ENCODE data around the gene DUSP3.

DUSP3 gene

DNA sequence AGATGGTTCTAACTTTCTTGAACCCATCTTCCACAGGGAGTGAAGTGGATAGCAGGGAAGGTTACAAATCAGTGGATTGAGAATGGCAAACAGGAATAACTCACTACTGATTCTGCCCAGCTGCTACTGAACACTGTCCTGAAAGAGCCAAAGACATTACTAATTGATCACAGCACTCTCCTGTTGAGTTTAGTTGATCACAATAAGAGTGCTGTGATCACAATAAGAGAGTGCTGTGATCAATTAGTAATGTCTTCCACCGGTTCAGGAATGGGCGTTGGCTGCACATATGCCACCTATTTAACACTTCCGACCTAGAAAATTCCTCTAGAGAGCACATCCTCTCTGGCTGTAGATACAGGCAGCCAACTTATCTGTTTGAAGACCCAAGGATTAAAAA, 12.8 kb upstream of the DUSP3 start:
- no peak overlapping the region for H3K4me3 ChIP-seq
- no peak overlapping the region for H3K27ac ChIP-seq
- no peak overlapping the region for H3K4me2 ChIP-seq

DNA sequence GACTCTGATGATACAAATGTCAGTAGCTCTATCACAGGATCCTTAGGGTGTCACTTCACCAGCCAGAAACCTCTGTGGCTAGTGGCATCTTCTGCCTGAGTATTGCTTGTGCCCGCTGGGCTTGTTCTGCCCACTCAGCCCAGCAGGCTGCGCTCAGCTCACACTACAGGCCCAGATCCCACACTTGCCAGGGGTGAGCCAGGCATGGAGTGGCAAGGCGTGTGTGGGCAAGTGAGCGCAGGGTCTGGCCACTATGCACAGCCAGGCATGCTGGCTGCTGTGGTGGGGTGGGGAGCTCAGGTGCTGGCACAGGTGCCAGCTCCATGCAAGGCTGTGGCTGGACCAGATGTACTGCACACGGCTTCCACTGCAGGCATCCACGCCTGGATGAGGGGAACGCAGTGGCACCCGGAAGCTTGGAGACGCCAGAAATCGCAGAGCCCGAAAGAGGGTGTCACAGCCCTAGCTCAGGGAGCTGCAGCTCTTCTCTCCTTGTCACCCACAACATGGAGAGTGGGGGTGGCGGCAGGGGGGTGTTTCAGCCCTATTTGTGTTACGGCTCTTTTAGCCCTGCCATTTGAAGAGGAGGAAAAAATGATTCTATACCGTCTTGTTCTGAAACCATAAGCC, 11.6 kb upstream of the DUSP3 start:
- TF ChIP-seq Cebpa-rat (IDR thresholded peaks at IDR 0.05): no peak
- Histone ChIP-seq H3K9ac (no peak overlapping the region), H3K36me3 (no peaks in the 10 kb centered on the region), H3K27ac (no peak overlapping the region), H3K4me2 (no peak overlapping the region), H3K9me3 (replicated peaks in 1 of 11) (peaks cover 0 to 11% (median 0%) of the 10 kb centered on the region in 11 experiments; a peak in 5 of 22 replicates), H3K27me3 (no peaks in the 10 kb centered on the region), H3K4me1 (peaks cover 0 to 6% (median 0%) of the 10 kb centered on the region in 10 experiments; a peak in 2 of 20 replicates), H3K4me3 (no peak overlapping the region), H4K20me1 (no peaks in the 10 kb centered on the region)

More for the DNA sequence above, 12.8 kb upstream of the DUSP3 start:
- TF ChIP-seq Cebpa-rat (IDR thresholded peaks at IDR 0.05): no peak
- Histone ChIP-seq H3K9me3 (replicated peaks in 1 of 11) (peaks cover 0 to 11% (median 0%) of the 10 kb centered on the region in 11 experiments; a peak in 5 of 22 replicates), H3K27me3 (no peaks in the 10 kb centered on the region), H3K9ac (no peak overlapping the region), H4K20me1 (no peaks in the 10 kb centered on the region), H3K4me1 (peaks cover 0 to 4% (median 0%) of the 10 kb centered on the region in 10 experiments; a peak in 1 of 20 replicates), H3K36me3 (no peaks in the 10 kb centered on the region)

DNA sequence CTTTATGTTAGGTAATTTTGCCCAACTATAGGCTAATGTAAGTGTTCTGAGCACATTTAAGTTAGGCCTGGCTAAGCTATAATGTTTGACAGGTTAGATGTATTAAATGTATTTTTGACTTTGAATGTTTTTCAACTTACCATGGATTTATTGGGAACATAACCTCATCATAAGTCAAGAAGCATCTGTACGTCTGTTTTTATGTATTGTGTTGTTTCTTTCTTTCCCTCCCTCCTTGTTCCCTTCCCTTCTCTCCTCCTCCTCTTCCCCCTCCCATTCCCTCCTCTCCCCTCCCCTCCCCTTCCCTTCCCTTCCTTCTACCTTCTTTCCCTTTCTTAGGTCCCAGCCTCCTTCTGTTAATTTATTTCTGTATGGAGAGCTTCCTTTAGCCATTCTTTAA, 10.7 kb upstream of the DUSP3 start:
- no peaks in the 10 kb centered on the region for H4K20me1 ChIP-seq
- H3K4me2 ChIP-seq: no peak overlapping the region
- H3K9me3 ChIP-seq (replicated peaks in 1 of 11): peaks cover 0 to 11% (median 0%) of the 10 kb centered on the region in 11 experiments; a peak in 5 of 22 replicates
- no peak overlapping the region for H3K27ac ChIP-seq
- H3K36me3 ChIP-seq: no peaks in the 10 kb centered on the region
- H3K9ac ChIP-seq: no peak overlapping the region
- no peak for TF ChIP-seq Cebpa-rat (IDR thresholded peaks at IDR 0.05)
- no peak overlapping the region for H3K4me3 ChIP-seq
- peaks cover 0 to 11% (median 2%) of the 10 kb centered on the region in 10 experiments; a peak in 8 of 20 replicates for H3K4me1 ChIP-seq
- no peaks in the 10 kb centered on the region for H3K27me3 ChIP-seq

DNA sequence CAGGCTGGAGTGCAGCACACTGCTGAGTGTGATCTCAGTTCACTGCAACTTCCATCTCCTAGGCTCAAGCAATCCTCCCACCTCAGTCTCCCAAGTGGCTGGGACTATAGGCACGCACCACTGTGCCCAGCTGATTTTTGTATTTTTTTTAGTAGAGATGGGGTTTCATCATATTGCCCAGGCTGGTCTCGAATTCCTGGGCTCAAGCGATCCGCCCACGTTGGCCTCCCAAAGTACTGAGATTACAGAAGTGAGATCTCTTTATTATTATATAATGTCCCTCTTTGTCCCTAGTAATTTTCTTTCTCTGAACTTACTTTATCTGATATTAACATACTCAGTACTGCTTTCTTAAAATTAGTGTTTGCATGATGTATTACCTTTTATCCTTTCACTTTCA, 9.8 kb upstream of the DUSP3 start:
- Histone ChIP-seq H4K20me1 (no peaks in the 10 kb centered on the region), H3K4me2 (no peak overlapping the region), H3K36me3 (no peaks in the 10 kb centered on the region), H3K4me1 (peaks cover 0 to 21% (median 6%) of the 10 kb centered on the region in 10 experiments; a peak in 10 of 20 replicates), H3K27ac (no peak overlapping the region), H3K9me3 (replicated peaks in 1 of 11) (peaks cover 0 to 11% (median 0%) of the 10 kb centered on the region in 11 experiments; a peak in 5 of 22 replicates), H3K4me3 (no peak overlapping the region), H3K27me3 (no peaks in the 10 kb centered on the region), H3K9ac (no peak overlapping the region)
- no peak for TF ChIP-seq Cebpa-rat (IDR thresholded peaks at IDR 0.05)

DNA sequence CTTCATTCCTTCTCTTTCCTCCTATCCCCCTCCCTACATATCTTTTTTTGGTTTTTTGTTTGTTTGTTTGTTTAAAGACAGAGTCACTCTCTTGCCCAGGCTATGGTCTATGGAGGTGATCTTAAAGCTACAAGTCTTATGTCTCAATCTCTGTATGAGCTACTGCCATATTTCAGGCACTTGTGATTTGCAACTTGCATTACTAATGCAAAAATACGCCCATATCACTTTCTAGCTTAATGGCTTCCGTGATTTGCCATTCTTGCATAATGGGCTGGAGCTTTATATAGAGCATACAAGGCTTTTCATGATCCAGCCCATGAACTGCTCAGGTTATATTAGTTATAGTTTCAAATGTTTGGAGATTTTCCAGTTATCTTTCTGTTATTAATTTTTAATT, 9.0 kb upstream of the DUSP3 start:
- no peak overlapping the region for H3K9ac ChIP-seq
- H3K4me3 ChIP-seq: no peak overlapping the region
- no peak overlapping the region for H3K4me2 ChIP-seq

DNA sequence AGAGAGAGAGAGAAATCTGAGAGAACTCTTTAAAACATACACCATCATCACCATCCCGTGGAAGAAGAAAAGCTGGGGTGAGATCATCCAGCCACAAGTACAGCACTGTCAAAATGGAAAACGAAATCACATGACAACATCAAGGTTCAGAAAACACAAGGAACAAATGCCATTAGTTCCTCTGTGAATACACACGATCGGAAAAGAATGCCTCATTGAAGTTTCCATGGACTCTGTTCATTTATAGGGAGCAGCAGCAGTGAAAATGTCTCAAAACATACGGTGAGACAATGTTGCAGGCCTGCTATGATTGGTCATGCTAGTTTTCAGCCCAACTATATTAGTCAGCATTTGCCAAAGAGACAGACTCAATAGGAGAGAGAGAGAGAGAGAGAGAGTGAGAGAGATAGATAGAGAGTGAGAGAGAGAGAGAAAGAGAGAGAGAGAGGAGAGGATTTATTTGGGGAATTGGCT, 5.9 kb upstream of the DUSP3 start:
- H3K9ac ChIP-seq: no peak overlapping the region
- H3K4me2 ChIP-seq: peak overlapping the region in 4 of 11 experiments; percentile 90 to 98 (median 92); a peak in 7 of 22 replicates
- H3K27ac ChIP-seq: no peak overlapping the region
- peaks cover 2 to 60% (median 36%) of the 10 kb centered on the region in 10 experiments for H3K4me1 ChIP-seq
- peaks cover 0 to 5% (median 0%) of the 10 kb centered on the region in 11 experiments; a peak in 2 of 22 replicates for H3K9me3 ChIP-seq (replicated peaks in 1 of 11)
- peaks cover 0 to 19% (median 3%) of the 10 kb centered on the region in 11 experiments; a peak in 10 of 22 replicates for H3K27me3 ChIP-seq
- H4K20me1 ChIP-seq: no peaks in the 10 kb centered on the region
- H3K4me3 ChIP-seq: no peak overlapping the region
- no peaks in the 10 kb centered on the region for H3K36me3 ChIP-seq
- TF ChIP-seq Cebpa-rat (IDR thresholded peaks at IDR 0.05): no peak

More for the DNA sequence above, 9.0 kb upstream of the DUSP3 start:
- peaks cover 0 to 7% (median 0%) of the 10 kb centered on the region in 11 experiments; a peak in 5 of 22 replicates for H3K9me3 ChIP-seq (replicated peaks in 1 of 11)
- no peaks in the 10 kb centered on the region for H4K20me1 ChIP-seq
- peaks cover 0 to 29% (median 13%) of the 10 kb centered on the region in 10 experiments; a peak in 14 of 20 replicates for H3K4me1 ChIP-seq
- no peak for TF ChIP-seq Cebpa-rat (IDR thresholded peaks at IDR 0.05)
- H3K27ac ChIP-seq: no peak overlapping the region
- no peaks in the 10 kb centered on the region for H3K36me3 ChIP-seq
- 0 out of 22 replicates have a peak, but pooled peaks cover 0 to 3% (median 0%) of the 10 kb centered on the region in 11 experiments for H3K27me3 ChIP-seq

DNA sequence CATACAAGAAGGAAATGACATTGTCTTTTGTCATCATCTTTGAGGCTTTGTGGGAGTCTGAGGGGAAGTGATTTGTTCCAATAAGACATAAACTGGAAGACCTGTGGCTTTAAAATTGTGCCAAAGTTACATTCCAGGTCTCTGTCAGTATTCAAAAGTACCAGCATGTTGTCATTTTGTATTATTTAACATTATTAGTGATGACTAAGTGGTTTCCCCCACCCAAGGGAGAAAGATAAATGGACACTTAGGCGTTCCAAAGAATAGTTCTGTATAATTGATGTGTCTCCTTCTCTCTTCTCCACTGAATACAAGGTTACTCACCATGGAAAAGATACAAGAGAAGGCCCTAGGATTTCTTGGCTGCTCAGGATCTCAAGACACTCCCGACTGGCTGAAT, 5.3 kb upstream of the DUSP3 start:
- H4K20me1 ChIP-seq: no peaks in the 10 kb centered on the region
- no peaks in the 10 kb centered on the region for H3K36me3 ChIP-seq
- peaks cover 0 to 25% (median 5%) of the 10 kb centered on the region in 11 experiments; a peak in 11 of 22 replicates for H3K27me3 ChIP-seq
- H3K9me3 ChIP-seq (replicated peaks in 1 of 11): no peaks in the 10 kb centered on the region
- no peak overlapping the region for H3K27ac ChIP-seq
- peaks cover 8 to 65% (median 42%) of the 10 kb centered on the region in 10 experiments for H3K4me1 ChIP-seq
- no peak overlapping the region for H3K4me3 ChIP-seq
- H3K4me2 ChIP-seq: peak overlapping the region in 6 of 11 experiments; percentile 55 to 98 (median 92); a peak in 10 of 22 replicates
- no peak for TF ChIP-seq Cebpa-rat (IDR thresholded peaks at IDR 0.05)
- H3K9ac ChIP-seq: no peak overlapping the region

DNA sequence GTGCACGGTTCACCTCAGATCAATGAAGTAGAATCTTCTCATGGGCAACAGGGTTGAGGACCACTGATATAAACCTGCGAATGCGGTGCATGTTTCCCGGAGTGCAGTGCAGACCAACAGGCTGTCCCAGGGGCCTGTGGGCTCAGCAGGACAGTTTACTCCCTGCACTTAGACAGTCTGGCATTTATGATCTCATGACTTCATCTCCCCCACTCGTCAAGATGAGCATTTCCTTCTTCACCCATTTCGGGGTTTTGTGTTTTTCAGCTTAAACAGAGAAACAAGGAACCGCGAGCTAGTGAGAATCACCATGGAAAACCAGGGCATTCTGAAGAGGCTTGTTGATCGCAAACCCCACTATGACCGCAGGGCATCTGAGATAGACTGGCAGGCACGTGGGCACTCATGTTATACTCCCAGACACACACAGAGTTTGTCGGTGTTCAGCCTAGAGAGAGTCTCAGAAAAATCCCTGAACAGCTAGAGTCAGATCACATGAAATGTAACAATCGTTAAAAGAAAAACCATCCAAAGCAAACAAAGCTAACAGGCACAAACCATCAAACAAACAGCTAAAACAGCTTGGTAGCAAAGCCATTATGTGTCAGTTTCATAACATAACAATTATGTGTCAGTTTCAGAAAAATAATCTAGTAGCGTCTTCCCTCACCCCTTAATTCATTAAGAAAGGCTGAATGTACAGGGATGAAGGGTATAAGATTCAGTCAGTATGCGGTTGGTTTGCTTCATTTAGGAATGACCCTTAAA, 4.3 kb upstream of the DUSP3 start:
- H3K36me3 ChIP-seq: no peaks in the 10 kb centered on the region
- no peaks in the 10 kb centered on the region for H4K20me1 ChIP-seq
- H3K27ac ChIP-seq: peak overlapping the region in 4 of 11 experiments; percentile 8 to 40 (median 20); a peak in 5 of 22 replicates
- no peak overlapping the region for H3K4me3 ChIP-seq
- H3K4me1 ChIP-seq: peaks cover 8 to 68% (median 44%) of the 10 kb centered on the region in 10 experiments
- no peak for TF ChIP-seq Cebpa-rat (IDR thresholded peaks at IDR 0.05)
- no peaks in the 10 kb centered on the region for H3K9me3 ChIP-seq (replicated peaks in 1 of 11)
- H3K27me3 ChIP-seq: peaks cover 0 to 26% (median 5%) of the 10 kb centered on the region in 11 experiments; a peak in 11 of 22 replicates
- H3K9ac ChIP-seq: peak overlapping the region in 1 of 11 experiments; percentile 15; a peak in 1 of 22 replicates
- peak overlapping the region in 8 of 11 experiments; percentile 2 to 98 (median 90); a peak in 14 of 22 replicates for H3K4me2 ChIP-seq

All from BLaER1 treated with 17β-estradiol and CSF1 and Interleukin-3, amounts not matched to agents 10 nM and 100 nM (cell line).